ENCODE results near the gene PDCL2. TPM values are rescaled to one million over a fixed set of nuclear protein-coding genes. Genes with fewer than 3 reads are reported as not detected.

PDCL2 gene, protein sequence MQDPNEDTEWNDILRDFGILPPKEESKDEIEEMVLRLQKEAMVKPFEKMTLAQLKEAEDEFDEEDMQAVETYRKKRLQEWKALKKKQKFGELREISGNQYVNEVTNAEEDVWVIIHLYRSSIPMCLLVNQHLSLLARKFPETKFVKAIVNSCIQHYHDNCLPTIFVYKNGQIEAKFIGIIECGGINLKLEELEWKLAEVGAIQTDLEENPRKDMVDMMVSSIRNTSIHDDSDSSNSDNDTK
- total RNA-seq (2014; rRNA removed; shearing (Covaris generic)): 3.0 and 3.1 TPM in 2 replicates

DNA sequence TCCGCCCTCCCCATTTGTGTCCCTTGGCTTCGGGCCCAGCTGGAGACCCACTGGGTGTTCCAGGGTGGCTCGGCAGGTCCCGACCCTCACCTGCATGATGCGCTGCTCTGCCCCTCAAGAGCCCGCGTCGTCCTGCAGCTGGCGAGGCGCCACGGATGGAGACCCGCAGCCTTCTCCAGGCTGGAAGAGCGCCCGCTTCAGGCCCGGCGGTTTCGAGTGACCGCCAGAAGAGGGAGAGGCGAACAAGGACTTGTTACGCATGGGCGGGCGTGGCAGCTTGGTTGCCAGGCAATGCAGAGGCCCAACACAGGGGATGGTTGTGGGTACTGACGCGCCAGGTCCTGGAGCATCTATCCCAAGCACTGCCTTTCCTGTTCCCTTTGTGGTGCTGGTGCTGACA lies at the start of gene PDCL2:
PDCL2 (minus strand) TSS at position 232 of the 400 bp plus-strand sequence; CDS start at position 96, 136 bp downstream.

DNA sequence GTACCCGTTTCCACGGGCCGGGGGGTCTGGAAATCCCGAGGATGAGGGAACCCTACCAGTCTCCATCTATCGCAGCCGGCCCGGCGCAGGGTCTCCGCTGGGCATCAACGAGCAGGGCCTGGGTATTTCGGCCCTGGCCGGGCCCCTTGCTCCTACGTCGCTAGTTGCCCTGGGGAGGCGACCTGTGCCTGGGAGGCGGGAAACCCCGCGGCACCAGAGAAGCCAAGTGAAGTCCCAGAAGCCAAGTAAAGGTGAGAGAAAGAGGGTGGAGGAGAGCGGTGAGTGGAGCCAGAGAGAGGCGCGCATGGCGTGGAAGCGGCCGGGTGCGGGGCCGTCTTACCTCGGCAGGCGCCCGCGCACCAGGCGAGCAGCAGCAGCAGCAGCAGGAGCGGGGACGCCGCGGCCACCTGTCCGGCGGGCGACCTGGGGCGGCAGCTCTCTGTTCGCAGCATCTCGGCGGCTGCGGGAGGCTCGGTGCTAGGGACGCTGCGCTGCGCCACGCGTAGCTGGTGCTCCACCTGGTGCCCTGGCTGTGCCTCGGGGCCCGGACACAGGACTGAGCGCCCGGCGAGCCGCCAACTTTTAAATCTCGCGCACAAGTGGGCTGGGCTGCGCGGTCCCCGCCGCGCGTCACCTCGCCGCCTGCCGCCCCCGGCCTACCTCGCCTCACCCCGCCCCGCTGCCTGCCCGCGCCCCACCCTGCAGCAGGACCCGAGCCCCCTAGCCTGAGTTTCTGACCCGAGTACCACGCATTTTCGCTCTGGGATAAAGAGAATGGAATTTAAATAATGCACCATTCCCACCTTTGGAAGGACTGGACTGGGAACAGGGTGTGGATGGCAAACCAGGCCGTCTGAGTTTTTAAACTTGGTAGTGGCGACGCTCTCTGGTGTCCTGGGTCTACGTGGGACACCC lies 44.0 kb upstream of the PDCL2 start, which contains the start of gene NMU:
NMU (minus strand) TSS at position 558 of the 915 bp plus-strand sequence; CDS start at position 452, 106 bp downstream.

DNA sequence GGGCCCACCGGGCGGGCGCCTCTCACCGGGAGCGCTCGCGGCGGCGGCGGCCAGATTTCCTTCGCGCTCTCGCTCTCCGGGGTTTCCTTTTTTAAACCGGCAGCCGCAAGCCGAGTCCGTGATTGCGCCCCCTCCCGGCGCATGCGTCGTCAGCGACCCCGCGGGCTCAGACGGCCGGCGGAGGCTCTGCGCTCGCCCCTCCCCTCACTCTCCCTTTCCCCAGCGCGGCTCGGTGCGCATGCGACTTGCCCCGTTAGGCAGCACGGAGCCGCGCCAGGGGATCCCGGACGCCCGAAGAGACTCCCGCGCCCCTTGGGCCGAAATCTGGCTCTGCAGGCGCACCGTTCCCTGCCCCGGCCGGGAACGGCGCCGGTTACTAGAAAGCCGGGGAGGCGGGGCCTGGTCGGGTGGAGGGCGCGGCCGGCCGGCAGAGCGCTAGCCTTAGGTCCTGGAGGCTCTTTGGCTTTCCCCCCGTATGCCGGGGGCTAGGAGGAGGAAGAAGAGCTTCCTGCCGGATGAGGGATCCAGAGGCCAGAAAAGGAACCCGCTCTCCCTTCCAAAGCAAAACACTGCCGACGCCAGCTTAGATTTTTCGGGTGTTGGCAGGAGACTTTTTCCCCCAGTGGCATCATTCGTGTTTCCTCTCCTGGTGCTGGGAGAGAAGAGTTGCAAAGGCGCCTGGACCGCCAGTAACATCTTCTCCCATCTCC lies 45.1 kb downstream of the PDCL2 start, which contains the start of gene CLOCK:
CLOCK (minus strand) TSS at position 154 of the 710 bp plus-strand sequence. CDS start 64,124 bp downstream, outside the sequence.

Other genes starting within 250 kb of the PDCL2 start
- gene SRD5A3, start 246.0 kb downstream of the PDCL2 start, total RNA-seq (2014; rRNA removed; shearing (Covaris generic)): 3.9 and 9.7 TPM in 2 replicates
- gene TMEM165, start 196.3 kb downstream of the PDCL2 start, total RNA-seq (2014; rRNA removed; shearing (Covaris generic)): 80.2 and 83.8 TPM in 2 replicates
- gene CLOCK, start 45.3 kb downstream of the PDCL2 start, total RNA-seq (2014; rRNA removed; shearing (Covaris generic)): 10.9 and 16.7 TPM in 2 replicates
- gene NMU, start 44.1 kb upstream of the PDCL2 start, total RNA-seq (2014; rRNA removed; shearing (Covaris generic)): 8.4 and 9.2 TPM in 2 replicates
- not detected in 2 replicates for gene EXOC1L, start 227.5 kb upstream of the PDCL2 start, total RNA-seq (2014; rRNA removed; shearing (Covaris generic))

All from A375 (cell line).